HT1080 (cell line): ENCODE results near the gene SCAMP1. TPM values are rescaled to one million over a fixed set of nuclear protein-coding genes. Genes with fewer than 3 reads are reported as not detected.
"Not testable (repeated sequence)": the region's sequence is repeated elsewhere in the genome, so short reads cannot be mapped to it uniquely, and the experiment has no call there.

ENCODE experiments used
- DNase-seq: peaks from one replicate; pipeline ENCODE4 v3.0.0-alpha.2; 2015; ENCODE audit warnings: low read depth
- total RNA-seq: library from RNA; depleted of rRNA; stranded (reverse); fragments of >200 nt; shearing (Covaris generic); gene quantifications from 2 replicates; pipeline ENCODE4 v1.2.3, GENCODE V29; 2014

The SCAMP1 gene
- total RNA-seq, 1 experiment from 2014 or later: 29.6 TPM

DNA sequence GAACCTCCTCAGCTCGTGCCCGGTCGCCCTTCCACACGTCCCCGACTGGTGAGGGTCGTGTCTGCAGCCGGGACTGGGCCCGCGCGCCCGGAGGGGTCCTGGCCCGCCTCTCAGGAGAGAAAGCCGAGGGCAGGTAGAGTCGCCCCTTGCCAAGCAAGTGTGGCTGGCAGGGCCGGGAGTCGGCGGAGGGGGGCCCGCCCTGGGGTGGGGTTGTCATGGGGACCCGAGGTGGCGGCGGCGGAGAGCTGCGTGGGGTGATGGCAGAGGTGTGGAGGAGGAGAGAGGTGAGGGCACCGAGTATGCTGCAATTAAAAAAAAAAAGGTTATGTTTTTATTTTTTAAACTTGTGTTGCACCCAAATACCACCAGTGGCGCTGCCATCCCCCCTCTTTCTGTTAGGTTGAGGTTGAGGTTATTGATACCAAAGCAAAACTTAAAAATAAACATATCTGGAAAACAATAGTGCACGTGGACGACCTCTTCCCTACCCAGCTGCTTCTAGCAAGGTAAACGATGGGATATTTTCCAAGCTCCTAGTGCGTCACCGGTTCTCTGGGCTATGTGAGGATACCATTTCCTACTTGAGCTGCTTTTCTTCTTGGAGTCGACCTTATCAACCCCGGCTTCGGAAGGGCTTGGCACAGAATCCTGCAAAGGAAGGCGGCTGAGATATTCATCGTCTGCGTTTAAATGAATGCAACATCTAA, 660 bp downstream of the SCAMP1 start:
- DNase-seq: peak; percentile 72

DNA sequence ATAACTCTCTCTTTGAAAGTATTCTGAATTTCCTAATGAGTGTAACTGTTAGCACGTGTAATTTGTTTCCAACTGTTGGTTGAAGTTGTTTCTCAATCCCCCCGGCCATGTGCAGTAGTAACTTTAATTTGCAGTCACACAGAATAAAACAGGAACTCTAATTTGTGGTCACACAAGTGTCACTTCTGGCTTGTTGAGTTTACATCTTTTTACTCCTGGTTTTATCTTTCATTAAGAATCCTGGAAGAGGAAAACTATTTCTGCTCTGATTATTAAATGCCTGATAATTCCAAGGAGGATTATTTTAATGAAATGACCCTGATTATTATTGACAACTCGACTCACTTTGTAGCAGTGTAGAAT, 1.2 kb downstream of the SCAMP1 start:
- no peak for DNase-seq

- DNase-seq: no peak
Measured at GRCh38 chr5:78362220-78362619, 1.8 kb downstream of the SCAMP1 start.

DNA sequence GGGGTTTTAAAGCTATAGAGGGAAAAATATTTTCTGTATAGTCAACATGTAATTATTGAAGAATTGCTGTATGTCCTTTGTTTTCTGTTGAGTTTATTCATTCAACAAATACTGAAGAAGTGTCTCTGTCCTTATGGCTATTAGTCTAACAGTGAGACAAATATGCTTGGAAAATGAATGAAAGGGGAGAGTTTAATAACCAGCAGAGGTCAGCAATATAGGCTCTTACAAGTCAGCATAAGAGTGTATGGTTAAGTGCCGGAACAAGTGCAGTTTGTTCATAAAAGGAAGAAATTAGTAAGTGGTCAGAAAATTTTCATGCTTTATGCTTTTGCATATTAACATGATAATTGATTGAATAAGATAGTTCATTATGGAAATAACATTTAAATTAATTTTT, 3.6 kb downstream of the SCAMP1 start:
- no peak for DNase-seq

DNA sequence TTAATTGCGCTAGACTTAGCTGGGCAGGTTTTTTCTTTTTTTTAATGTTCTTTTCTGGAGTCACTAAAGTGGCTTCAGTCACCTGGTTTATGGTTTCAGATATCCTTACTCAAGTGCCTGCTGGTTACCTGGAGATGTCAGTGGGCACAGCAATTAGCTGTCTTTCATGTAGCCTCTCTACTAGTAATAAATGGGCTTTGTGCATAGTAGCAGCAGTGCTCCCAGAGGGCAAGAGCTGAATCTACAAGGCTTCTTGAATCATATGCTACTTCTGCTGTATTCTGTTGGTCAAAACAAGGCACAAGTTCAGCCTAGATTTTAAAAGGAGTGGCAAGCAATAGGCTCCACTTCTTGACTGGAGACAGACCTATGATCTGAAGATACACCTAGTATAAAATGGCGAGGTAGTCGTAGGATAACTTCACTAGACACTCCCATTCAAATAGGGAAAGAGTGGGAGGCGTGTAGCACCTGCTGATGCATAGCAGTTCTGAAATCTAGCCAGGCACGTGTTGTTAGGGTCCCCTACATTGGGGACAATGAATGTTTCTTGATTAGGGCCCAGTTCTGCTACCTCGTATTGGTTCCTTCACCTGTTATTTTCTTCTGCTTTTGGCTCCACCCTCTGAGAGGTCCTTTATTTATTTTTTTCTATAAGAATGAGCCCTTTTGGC, 7.0 kb downstream of the SCAMP1 start:
- DNase-seq: no peak

DNA sequence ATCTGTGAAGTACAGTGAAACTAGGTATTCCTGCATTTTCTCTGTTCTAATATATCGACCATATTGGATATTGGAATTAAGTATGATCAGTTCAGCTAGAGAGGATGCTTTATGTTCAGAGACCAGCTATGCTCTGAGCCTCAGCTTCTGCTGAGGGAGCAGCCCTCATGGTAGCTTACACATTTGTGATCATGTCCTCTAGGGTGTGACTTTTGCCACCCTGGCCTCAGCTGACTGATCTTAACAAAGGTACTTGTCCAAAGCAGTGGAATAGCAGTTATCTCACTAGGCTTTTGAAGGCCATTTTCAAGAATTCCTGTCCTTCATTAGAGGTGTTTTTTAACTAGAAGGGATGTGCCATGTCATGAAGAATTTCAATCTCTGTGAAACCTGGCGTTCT, 9.3 kb downstream of the SCAMP1 start:
- DNase-seq: no peak

DNA sequence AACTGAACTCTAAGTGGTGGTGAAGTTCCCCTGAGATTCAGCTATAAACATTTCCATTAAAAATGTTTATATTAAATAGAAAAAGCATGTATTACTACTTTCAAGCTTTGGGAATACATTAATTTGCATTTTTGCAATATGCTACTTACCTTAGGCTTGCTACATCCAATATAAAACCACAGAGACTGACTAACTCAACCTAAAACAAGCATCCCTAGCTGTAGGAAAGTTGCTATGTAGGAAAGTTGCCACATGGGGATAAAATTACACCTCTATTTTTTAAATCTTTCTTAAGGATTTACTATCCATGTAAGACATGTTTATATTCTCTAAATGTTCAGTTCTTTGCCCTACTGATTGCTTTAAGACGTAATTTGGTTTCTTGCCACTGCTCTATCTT, 12.8 kb downstream of the SCAMP1 start:
- DNase-seq: no peak

GRCh38 chr5:78376315-78376714, 15.9 kb downstream of the SCAMP1 start:
- no peak for DNase-seq

- DNase-seq: peak; percentile 11
Measured at GRCh38 chr5:78377056-78377717, 16.8 kb downstream of the SCAMP1 start.

- no peak for DNase-seq
Measured at GRCh38 chr5:78377718-78378105, 17.3 kb downstream of the SCAMP1 start.

DNA sequence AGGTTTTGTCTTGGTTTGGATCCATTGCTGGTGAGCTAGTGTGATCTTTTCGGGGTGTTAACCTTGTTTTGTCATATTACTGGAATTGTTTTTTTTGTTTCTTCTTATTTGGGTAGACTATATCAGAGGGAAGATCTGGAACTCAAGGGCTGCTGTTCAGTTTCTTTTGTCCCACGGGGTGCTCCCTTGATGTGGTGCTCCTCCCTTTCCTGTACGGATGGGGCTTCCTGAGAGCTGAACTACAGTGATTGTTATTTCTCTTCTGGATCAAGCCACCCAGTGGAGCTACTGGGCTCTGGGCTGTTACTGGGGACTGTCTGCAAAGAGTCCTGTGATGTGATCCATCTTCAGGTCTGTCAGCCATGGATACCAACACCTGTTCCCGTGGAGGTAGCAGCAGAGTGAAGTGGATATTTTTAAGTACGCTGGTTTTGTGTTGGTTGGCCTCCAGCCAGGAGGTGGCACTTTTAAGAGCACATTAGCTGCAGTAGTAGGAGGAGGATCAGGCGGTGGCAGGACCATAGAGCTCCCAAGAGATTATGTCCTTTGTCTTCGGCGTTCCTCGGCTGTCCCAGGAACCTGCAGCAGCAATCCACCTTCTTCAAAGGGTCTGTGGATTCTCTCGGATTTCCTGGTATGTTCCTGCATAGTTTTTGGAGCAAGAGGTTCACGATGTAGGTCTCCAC, 27.2 kb downstream of the SCAMP1 start:
- DNase-seq: no peak

DNA sequence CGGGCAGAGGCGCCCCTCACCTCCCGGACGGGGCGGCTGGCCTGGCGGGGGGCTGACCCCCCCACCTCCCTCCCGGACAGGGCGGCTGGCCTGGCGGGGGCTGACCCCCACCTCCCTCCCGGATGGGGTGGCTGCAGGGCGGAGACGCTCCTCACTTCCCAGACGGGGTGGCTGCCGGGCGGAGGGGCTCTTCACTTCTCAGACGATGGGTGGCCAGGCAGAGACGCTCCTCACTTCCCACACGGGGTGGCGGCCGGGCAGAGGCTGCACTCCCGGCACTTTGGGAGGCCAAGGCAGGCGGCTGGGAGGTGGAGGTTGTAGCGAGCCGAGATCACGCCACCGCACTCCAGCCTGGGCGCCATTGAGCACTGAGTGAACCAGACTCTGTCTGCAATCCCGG, 30.9 kb downstream of the SCAMP1 start:
- DNase-seq: not testable (repeated sequence)

DNA sequence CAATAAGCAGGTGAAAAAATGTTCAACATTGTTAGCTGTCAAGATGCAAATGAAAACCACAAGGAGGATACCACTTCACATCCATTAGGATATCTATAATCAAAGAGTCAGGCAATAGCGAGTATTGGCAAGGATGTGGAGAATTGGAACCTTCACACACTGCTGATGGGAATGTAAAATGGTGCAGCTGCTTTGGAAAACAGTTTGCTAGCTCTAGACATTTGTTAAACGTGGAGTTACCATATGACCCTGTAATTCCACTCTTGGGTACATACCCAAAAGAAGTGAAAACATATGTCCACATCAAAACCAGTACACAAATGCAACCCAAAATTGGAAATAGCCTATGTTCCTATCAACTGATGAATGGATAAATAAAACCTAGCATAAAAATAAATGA, 37.4 kb downstream of the SCAMP1 start:
- no peak for DNase-seq

GRCh38 chr5:78399116-78399515, 38.7 kb downstream of the SCAMP1 start:
- no peak for DNase-seq

GRCh38 chr5:78404682-78405293, 44.4 kb downstream of the SCAMP1 start:
- DNase-seq: no peak

DNA sequence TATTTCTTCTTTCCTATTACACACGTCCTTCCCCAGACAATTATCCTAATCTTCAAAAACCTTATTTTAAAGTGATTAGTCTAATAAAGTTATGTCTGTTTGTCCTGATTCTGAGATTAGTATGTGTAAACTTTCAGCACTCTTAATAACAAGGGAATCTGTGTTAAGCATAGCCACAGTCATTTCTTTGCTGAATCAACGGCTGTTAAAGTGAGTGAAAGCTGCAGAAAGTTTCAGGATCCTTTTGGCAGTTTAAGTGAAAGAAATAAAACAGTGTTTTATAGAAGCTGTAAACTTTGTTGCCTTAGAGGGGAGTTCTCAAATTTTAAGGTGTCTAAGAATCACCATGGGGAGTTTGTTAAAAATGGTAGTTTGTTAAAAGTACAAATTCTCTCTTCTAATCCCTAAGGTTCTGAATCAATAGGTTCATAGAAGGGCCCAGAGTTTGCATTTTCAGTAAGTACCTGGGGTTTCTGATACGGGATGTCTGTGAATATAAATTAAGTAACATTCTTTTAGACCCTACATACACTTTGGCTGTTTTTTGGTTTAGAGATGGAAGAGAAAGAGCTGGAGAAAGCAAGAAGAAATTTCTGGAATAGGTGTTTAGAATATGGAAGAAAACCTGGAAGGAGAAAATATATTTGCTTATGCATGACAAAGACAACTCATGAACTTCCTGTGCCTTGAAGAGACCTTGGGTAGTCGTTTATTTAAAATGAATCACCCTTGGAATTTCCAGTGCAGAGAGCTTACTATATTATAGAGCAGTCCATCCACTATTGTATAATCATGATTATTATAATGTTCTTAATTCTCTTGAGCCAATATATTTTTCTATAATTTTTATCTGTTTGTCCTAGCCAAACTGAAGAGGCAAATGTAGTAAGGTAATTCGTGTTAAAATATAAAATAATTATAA, 45.7 kb downstream of the SCAMP1 start:
- peak; percentile 72 for DNase-seq

GRCh38 chr5:78407458-78407857, 47.0 kb downstream of the SCAMP1 start:
- DNase-seq: no peak

DNA sequence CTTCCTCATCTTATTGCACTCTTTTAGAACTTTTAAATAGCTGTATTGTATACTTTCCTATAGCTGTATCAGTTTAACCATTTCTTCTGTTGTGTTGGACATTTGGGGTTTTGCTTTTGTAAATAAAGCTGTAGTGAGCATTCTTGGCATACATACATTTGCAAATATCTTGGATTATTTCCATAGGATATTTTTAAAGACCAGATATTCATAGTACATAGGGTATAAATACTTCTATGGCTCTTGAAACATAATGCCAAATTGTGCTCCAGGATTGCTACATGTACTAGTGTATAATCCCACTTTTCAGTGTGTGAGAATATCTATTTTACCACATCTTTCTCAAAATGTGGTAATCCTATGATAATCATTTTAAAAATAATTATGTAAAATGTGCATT, 51.2 kb downstream of the SCAMP1 start:
- DNase-seq: no peak

DNA sequence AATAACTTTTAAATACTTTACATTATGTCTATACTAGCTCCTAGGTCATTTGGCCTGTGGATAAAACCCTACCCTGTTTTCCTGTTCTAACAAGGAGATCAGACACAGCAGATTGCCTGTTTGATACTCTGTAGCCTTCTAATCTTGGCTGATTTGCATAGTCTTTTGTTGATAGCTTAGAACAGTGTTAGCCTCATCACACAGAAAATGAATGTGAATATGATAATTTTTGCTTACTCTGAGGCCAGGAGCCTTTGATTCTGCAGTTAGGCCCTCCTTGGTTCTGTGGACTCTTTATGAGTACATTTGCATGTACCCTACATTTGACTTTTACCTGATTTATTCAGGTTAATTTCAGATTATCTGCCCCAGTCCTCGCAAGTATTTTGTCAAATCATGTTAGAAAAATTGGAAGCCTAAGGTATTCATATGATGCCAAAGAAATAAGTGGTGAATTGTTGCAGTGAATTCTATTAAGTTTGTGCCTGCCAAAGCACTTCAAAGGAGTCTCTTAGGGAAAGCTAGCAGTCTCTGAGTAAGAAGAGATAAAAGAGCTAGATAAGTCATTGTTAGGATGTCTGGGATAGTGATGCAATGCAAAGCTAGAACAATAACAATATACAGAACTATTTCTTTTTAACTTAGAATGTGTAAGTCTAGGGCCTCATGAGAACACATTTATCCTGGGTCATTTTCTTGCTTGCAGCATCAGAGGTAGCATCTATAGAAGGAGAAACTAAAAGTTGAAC, 56.4 kb downstream of the SCAMP1 start:
- DNase-seq: no peak

- no peak for DNase-seq
Measured at GRCh38 chr5:78419396-78419795, 59.0 kb downstream of the SCAMP1 start.
